HG02981 (cell line): ENCODE results near the gene BEND3.
"Not testable (repeated sequence)": the region's sequence is repeated elsewhere in the genome, so short reads cannot be mapped to it uniquely, and the experiment has no call there.

Source experiments
- ATAC-seq: cut with Tn5 transposase; IDR thresholded peaks from one replicate; pipeline ENCODE4 v1.9.1; 2021; ENCODE audit warnings: mild to moderate bottlenecking, moderate library complexity; ENCODE audit not compliant: unreplicated experiment

The BEND3 gene

DNA sequence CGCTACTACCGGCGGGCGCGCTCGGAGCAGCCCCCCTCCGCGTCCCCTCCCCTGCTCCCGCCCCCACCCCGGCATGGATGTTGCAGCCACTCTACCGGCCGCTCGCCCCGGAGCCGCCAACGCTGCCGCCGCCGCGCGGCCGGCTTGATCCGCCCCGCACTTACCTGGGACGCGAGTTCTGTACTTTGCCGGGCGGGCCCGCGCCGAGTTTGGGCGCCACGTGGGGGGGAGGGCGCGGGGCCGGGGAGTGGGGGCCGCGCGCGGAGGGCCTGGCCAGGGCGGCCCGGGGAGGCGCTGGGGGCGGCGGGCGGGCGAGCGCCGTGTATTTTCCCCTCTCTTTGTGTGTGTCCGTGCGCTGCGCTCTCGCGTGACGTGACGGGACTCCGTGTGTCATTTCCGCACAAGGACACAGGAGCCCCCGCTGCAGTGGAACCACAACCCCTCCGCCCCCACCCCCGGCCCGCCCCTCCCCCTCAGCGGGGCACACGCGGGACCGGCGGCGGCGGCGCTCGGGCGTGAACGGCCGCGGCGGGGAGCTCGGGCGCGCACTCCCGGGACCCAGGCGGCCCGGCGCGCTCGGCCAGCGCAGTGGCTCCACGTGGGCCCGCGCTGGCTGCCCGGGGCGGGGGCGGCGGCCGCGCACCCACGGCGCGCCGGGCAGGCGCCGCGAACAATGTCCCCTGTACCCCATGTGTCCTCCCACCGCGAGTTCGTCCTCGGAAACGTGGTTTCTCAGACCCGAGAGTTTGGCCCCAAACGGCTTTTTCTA lies at the start of gene BEND3:
Gene BEND3 (minus strand): TSS at position 590 of the 769 bp plus-strand sequence. CDS start 16,230 bp downstream, outside the sequence.
- no peak for ATAC-seq

DNA sequence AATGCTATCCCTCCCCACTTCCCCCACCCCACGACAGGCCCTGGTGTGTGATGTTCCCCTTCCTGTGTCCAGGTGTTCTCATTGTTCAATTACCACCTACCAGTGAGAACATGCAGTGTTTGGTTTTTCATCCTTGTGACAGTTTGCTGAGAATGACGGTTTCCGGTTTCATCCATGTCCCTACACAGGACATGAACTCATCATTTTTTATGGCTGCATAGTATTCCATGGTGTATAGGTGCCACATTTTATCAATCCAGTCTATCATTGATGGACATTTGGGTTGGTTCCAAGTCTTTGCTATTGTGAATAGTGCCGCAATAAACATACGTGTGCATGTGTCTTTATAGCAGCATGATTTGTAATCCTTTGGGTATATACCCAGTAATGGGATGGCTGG lies 49.0 kb upstream of the BEND3 start:
- not testable (repeated sequence) for ATAC-seq

DNA sequence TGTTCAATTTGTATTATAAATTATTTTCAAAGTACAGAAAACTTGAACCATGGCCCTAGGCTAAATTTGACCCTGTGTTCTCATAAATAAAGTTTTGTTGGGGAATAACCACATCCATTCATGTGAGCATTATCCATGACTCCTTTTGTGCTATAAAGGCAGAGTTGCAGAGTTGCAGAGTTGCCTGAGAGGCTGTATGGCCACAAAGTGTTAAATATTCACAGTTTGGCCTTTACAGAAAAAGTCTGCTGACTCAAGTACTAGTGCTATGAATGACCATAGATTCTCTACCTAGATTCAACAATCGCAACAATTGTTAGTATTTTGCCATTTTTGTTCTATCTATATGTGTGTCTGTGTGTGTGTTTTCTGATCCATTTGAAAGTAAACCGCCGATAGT lies 46.2 kb upstream of the BEND3 start:
- no peak for ATAC-seq

DNA sequence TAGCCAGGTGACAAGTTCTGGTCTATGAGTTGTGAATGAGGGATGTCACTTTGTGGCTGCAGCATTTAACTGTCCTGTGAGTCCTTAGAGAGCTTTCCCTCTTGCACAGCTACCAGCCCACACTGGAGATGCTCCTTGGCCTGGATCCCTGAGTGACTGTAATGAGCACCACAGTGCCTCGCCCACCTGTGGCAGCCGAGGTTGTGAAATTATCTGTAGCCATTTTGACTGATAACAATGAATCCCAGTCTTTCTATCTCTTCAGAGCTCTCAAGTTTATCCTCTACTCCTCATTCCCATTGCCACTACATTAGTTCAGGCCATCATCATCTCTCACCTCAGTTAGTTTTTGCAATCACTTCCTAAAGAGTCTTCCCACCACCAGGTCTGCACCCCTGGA lies 41.3 kb upstream of the BEND3 start:
- ATAC-seq, result no peak

DNA sequence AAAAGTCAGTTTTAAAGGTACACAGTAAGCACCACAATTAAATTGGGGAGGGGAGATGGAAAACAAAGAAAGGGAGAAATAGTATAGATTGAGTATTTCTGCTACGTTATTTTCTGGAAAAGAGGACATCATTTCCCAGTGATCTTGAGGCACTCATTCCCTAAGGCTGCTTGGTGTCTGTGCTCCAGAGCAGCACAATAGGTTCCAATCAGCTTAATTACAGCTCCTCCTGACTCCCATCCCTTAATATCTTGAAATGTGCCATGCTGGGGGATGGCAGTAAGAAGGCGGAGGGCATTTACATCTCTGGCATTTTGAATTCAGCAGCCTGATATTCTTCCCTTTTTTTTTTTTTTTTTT lies 39.5 kb upstream of the BEND3 start:
- ATAC-seq, result no peak

DNA sequence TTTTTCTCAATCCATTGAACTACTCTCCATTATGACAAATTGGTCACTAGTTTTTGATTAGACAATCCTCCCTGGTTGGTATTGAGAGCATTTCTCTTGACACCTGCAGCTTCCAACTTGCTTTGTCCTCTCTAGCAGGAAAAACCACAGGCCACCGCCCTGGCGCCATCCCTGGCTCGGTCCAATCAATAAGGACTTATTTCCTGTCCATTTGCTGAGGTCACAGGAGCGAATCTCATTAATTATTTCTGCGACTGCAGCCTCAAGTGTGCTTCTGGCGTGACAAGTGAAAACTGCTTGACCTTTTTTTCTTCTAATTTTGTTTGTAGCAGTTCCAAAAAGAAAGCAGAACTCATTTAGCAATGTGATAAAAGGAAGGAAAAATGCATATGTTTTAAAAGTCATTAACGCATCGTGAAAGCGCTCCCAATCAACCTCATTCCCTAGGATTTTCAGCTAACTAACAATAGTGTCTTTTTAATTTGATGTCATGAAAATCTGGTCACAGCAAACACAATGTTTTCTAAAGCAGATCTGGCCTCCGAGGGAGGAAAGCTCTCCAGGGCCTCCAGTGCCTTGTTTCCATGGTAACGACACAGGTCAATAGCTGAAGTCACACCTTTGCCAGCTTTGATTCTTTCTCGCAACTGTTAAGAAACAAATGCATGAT lies 39.0 kb upstream of the BEND3 start:
- ATAC-seq, result no peak

DNA sequence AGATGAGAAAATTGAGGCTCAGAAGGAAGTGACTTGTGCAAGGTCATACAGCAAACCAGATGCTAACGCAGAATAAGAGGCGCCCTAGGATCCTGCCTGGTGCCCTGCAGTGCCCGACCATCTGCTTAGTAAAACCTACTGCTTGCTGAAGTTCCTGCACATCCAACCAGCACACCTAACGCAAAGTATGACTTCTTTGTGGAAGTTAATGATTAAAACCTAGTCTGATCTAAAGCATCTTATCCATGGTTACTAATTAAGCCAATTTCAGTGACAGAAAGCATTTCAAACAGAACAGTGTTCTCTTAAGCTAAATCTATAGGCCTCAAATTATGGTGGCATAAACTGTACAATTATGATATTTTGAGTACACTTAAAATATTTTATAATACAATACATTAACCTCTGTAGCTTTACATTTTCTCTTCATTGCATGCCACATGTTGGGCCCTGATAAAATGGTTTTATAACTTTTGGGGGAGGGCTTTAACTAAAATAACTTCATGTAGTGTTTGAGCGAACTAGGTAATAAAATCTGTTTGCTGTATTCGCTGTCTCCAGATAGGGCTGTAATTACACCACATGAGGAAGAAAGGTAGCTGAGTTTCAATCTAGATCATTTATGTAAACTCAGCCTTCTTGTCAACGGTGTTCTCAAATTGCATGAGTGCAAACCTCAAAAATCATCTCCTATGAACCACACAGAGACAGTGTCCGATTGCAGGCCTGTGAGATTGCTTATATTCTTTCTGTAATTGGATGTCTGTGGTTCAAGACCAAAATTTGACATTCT lies 37.5 kb upstream of the BEND3 start:
- no peak for ATAC-seq

DNA sequence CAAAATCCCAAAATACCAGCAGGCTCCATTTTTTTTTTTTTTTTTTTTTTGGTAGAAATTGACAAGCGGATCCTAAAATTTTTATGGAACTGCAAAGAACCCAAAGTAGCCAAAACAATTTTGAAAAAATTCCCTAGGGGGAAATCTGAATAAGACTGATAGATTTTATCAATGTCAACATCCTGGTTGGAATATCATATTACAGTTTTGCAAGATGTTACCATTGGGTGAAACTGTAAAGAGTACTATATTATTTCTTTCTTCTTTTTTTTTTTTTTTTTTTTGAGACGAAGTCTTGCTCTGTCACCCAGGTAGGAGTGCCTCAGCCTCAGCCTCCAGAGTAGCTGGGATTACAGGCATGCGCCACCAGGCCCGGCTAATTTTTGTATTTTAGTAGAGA lies 29.4 kb upstream of the BEND3 start:
- no peak for ATAC-seq

DNA sequence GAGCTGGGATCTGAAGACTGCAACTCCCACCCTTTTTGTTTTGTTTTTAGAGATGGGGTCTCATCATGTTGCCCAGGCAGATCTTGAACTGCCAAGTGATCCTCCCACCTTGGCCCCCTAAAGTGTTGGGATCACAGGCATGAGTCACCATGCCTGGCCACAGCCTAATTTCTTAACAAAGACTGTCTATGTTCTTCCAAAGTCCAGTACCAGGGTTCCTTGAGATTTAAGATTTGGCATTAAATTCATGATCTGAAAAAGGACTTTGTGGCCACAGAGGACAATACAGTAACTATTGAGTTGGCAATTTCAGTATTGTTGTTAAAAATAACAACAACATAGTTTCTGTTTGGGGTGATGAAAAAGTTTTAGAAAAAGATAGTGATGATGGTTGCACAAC lies 28.7 kb upstream of the BEND3 start:
- ATAC-seq, result no peak

DNA sequence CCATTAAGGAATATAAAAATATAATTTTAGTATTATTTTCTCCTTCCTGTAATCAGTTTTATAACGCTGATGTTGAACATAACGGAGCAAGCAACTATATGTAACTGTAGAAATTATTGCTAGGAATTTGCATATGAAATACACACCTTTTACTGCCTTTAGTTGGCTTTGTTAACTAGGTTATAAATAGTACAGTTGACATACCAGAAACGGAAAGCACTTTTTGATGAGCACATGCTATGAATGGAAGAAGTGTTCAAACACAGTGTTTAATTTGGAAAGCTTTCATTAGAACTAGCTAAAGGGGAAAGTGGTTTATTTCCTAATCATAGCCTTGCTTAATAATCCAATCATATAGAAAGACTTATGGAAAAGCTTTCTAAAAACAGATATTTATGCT lies 25.3 kb upstream of the BEND3 start:
- no peak for ATAC-seq

DNA sequence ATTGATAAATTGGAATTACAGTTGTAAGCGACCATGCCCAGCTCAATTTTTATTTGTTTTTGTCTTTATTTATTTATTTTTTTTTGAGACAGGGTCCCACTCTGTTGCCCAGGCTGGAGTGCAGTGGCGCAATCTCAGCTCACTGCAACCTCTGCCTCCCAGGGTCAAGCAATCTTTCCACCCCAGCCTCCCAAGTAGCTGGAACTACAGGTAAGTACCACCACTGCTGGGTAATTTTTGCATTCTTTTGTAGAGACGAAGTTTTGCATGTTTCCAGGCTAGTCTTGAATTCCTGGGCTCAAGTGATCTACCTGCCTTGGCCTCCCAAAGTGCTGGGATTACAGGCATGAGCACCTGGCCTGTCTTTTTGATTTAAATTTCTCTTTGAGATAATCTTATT lies 21.0 kb upstream of the BEND3 start:
- not testable (repeated sequence) for ATAC-seq

DNA sequence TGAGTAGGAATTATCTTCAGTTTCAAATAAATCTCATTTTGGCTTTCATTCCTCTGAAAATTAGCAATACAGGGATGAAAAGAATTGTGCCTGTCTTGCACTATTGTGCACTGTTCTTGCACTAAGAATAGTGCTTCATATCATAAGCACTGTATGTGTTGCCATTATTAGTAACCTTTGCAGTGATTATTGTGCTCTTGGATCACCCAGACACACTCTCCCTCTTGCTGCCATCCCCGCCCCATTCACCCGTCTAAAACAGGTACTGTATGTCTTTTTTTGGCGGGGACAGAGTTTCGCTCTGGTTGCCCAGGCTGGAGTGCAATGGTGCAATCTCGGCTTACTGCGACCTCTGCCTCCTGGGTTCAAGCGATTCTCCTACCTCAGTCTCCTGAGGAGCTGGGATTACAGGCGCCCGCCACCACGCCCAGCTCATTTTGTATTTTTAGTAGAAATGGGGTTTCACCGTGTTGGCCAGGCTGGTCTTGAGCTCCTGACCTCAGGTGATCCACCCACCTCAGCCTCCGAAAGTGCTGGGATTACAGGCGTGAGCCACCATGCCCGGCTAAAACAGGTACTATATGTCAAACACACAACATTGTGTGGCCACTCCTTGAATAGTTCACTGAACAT lies 19.8 kb upstream of the BEND3 start:
- not testable (repeated sequence) for ATAC-seq

DNA sequence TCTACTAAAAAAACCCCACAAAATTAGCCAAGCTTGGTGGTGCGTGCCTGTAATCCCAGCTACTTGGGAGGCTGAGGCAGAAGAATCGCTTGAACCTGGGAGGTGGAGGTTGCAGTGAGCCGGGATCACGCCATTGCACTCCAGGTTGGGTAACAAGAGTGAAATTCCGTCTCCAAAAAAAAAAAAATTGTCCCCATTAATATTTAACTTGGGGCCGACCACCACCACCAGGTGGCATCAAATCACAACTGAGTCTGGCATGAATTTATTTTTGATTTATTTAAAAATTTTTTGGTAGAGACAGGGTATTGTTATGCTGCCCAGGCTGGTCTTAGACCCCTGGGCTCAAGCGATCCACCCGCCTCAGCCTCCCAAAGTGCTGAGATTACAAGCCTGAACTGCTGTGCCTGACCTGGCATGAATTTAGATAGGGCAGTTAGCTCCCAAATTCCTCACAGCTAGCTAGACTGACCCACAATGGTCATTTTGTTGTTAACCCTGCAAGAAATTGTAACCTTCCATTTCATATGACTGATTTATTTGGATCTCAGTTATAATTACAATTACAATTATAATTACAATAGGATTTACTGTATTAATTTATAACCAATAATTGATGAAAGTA lies 17.1 kb upstream of the BEND3 start:
- no peak for ATAC-seq

DNA sequence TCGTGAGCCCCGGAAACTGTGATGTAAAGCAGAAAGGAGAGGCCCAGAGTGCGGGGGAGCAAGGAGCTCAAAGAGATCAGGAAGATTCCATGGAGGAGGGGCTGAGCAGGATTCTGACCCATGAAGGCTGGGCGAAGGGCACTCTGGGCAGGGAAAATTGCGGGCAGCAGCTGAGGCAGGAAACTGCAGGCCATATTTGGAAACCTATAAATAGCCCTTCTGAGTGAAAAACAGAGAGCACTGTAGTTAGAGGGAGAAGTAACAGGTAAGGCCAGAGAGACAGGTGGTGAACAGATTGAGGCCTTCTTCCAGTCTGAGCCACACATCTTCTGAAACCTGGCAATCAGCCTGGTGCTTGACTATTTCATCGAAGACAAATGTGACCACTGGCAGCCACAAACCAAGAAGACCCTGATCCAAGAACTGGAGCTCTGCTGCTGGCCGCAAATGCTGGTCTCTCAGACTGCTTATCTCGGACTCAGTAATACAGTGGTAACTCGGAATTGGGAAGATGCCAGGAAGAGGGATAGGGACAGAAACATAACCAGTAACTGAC lies 14.1 kb upstream of the BEND3 start:
- no peak for ATAC-seq

DNA sequence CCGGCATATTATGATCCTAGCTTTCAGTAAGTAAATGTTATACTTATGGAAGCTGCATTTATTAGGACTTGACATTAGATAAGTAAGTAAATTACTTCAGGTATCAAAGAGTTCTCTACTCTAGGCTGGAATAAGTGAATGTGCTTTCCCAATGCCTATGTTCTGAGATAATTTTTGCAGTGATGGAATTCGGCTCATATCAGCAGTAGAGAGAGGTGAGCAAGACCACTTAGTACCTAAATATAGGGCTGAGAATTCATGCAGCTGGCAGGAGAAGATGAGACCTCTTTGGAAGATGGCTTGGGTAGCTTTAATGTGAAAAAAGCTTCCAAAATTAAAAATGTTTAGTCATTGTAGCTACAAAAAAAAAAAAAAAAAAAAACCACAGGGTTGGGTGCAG lies 13.3 kb upstream of the BEND3 start:
- ATAC-seq, result no peak

DNA sequence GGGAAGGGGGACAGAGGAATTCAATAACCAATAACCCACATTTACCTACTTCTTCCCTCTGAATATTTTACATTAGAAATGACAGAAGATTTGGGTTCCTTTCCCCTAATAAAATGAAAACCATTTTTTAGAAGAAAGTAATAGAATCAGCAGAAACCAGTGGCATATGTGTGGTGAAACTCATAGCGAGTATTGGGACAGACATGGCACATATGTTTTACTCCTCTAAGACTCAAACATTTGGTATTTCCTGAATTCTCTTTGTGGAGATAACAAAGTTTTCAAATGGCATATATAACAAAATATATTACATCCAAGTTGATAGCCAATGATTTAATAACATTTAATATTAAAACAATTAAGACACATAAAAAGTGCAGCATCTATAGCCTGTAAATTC lies 12.9 kb upstream of the BEND3 start:
- ATAC-seq, result no peak

DNA sequence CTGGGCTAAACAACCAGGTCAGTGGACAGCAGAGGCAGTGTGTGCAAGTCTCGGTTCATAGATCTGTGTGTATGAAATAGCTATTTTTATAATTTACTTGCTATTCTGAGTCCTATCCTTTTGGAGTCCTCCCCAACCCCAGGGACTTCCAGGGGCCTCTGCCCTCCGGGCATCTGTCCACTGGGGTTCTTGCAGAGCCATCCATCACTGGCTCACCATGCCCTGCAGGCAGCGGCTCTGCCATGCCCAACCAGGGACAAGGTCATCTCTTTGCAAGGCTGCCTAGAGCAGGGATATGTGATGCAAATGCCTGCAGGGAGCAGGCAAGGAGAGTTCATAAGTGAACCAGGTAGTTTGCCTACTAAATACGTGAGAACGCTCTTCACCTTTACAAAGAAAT lies 10.5 kb upstream of the BEND3 start:
- ATAC-seq, result no peak

DNA sequence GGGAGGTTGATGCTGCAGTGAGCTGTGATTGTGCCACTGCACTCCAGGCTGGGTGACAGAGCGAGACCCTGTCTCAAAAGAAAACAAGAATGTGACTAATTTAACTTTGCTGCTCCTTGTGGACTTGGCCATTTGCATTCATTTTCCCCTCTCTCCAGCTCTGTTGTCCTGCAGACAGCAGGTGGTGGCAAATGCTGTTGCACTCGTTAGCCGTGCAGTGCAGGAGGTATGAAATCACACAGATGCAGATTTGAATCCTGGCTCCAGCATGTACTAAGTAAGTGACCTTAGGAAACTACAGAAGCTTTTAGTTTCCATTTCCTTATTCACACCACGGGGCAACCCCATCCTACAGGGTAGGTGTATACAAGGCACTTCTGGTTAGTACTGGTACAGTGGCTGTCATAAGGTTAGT lies 9.6 kb upstream of the BEND3 start:
- ATAC-seq, result peak; percentile 48

DNA sequence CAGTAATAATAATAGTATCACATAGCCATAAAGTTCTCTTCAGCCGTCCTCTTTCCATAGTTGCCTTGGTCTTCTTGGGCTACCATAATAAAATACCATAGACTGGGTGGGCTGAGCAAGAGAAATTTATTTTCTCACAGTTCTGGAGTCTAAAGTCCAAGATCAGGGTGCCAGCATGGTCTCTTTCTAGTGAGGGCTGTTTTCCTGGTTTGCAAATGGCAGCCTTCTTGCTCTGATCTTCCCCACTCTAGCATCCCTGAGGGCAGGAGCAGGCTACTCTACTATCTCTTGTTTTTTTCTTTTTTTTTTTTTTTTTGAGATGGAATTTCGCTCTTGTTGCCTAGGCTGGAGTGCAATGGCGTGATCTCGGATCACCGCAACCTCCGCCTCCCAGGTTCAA lies 8.2 kb upstream of the BEND3 start:
- ATAC-seq, result no peak

DNA sequence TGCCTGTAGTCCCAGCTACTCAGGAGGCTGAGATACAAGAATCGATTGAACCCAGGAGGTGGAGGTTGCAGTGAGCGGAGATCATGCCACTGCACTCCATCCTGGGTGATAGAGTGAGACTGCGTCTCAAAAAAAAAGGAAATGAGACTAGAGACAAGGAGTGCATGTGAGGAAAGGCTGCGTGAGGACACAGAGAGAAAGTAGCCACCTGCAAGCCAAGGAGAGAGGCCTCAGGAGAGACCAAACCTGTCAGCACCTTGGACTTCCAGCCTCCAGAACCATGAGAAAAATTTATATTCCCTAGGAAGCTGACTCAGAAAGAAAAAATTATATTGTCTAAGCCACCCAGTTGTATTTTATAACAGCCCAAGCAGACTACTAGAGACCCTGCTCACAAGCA lies 7.4 kb upstream of the BEND3 start:
- ATAC-seq, result no peak
